ENCODE data around the gene POLR3GL. TPM values are rescaled to one million over a fixed set of nuclear protein-coding genes. Genes with fewer than 3 reads are reported as not detected.
A peak's percentile ranks its signal among the peaks of the same experiment; 100 is the strongest.

Gene POLR3GL
- total RNA-seq, 6 donors from 2014 or later: 18.7 to 25.7 (median 22.5) TPM

DNA sequence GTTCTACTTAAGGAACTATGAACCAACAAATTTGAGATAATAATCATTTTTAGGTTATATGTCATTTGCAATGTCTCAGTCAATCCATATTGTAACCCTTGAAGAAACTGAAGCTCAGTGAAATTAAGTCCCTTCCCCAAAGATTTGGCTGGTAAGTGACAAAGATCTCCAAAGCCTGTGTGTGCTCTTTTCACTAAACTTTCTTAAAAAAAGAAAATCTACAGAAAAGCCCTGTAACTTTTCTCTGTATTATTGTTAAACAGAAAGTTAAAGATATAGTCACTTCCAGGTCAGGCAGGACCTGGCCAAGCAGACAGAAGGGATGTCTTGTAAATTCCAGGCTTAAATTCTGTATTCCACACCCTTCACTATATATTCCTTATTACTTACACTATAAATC is 8.1 kb upstream of the POLR3GL start:
- peak overlapping the region; percentile 34 to 89 (median 82) for H3K4me3 ChIP-seq
- no peak for ATAC-seq (ENCODE audit: low FRiP score in 2 of 2)
- H3K27ac ChIP-seq: peak overlapping the region; percentile 89 to 99 (median 93)
- DNase-seq: no peak
- peaks cover 0 to 11% (median 0%) of the 10 kb centered on the region in 4 donors for H3K36me3 ChIP-seq
- H3K4me1 ChIP-seq: peaks cover 36 to 72% (median 43%) of the 10 kb centered on the region in 4 donors
- no peak for TF ChIP-seq EP300 (IDR thresholded peaks at IDR 0.05)
- TF ChIP-seq, protein P1, sequence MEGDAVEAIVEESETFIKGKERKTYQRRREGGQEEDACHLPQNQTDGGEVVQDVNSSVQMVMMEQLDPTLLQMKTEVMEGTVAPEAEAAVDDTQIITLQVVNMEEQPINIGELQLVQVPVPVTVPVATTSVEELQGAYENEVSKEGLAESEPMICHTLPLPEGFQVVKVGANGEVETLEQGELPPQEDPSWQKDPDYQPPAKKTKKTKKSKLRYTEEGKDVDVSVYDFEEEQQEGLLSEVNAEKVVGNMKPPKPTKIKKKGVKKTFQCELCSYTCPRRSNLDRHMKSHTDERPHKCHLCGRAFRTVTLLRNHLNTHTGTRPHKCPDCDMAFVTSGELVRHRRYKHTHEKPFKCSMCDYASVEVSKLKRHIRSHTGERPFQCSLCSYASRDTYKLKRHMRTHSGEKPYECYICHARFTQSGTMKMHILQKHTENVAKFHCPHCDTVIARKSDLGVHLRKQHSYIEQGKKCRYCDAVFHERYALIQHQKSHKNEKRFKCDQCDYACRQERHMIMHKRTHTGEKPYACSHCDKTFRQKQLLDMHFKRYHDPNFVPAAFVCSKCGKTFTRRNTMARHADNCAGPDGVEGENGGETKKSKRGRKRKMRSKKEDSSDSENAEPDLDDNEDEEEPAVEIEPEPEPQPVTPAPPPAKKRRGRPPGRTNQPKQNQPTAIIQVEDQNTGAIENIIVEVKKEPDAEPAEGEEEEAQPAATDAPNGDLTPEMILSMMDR (IDR thresholded peaks at IDR 0.05): no peak
- TF ChIP-seq POLR2A (IDR thresholded peaks at IDR 0.05): no peak
- TF ChIP-seq POLR2AphosphoS5 (IDR thresholded peaks at IDR 0.05): no peak
- no peaks in the 10 kb centered on the region for H3K27me3 ChIP-seq
- H3K9me3 ChIP-seq: no peaks in the 10 kb centered on the region

DNA sequence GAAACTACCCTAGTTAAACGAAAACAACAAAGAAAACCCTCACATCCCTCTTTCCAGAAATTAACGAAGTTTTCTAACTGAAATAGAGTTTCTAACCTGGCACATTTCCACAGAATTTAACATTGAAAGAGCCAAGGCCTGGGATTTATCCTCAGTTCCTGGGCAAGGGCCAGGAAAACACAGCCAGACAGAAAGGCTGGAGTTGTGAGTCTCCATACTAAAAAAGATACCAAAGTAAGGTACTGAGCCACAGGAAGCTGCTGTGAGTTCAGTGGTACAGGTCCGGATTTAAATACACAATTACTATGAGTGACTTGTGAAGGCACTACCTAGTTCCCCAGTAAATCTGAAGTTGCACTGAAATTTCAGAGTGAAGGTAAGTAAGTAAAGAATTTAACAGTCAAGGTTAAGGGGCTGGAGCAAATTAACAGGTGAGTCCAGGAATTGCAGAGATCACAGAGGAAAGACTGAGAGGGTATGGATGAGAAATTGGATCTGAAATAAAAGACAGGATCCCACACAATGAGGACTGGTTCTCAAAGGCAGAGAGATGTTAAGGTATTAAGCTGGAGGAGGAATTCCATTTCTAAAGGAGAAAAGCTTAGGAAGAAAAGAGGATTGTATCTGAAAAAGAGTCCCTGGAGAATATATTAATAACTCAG is 7.6 kb upstream of the POLR3GL start:
- no peak for ATAC-seq (ENCODE audit: low FRiP score in 2 of 2)
- Histone ChIP-seq H3K9me3 (no peaks in the 10 kb centered on the region), H3K27me3 (no peaks in the 10 kb centered on the region), H3K36me3 (peaks cover 0 to 6% (median 0%) of the 10 kb centered on the region in 4 donors), H3K27ac (peak overlapping the region; percentile 89 to 99 (median 93)), H3K4me3 (peak overlapping the region; percentile 34 to 89 (median 82)), H3K4me1 (peaks cover 42 to 78% (median 47%) of the 10 kb centered on the region in 4 donors)
- TF ChIP-seq POLR2AphosphoS5 (IDR thresholded peaks at IDR 0.05) (no peak), EP300 (IDR thresholded peaks at IDR 0.05) (no peak), POLR2A (IDR thresholded peaks at IDR 0.05) (peak in 1 of 4 donors; percentile 23)
- TF ChIP-seq, protein P1 (IDR thresholded peaks at IDR 0.05): no peak
- WGBS, 2 donors: 16 to 32% methylated on average over 3 of the region's 3 CpGs
- no peak for DNase-seq

DNA sequence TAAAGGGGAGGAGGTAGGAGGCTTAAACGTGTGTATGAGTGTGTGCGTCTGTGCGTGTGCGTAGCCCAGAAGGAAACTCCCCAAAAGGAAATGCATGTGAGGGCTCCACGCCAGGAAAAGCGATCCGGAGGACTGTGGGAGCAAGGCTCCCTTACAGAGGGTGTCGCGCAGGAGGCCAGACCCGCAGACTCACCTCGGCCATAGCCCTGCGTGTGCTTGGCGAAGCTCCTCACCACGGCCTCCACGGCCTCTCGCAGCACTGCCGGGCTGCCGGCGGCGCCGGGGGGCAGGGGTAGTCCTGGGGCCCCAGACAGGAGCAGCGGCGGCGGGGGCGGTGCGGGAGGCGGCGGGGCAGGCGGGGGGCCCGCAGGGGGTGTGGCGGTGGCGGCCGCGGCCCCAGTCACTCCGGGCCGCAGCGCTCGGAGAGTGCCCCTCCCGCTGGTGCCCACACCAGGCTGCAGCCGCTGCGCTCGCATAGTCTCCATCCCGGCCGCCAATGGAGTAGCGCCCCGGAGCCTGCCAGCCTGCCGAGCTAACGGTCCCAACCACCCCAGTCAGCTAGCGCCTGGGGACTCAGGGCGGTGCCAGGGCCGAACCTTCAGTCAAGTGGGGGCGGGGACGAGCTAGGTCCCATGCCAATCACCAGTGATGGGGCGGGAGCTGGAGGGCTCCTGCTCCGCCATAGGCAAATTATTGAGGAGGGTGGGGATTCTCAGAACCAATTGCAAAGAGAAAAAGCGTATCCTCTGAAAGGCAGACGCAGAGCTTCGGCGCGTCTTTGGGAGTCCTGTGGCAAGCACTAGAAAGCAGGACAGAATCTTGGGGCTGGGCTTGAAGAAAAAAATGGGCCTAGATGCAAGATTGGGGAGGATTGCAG is 6.8 kb upstream of the POLR3GL start, which contains the start of gene LIX1L:
TSS of gene LIX1L (minus strand) at position 575 of the 877 bp plus-strand sequence. CDS start at position 485, 90 bp downstream.
- peak within 1 kb of the TSS; percentile 34 to 89 (median 82) for H3K4me3 ChIP-seq
- no peaks in the 10 kb centered on the region for H3K9me3 ChIP-seq
- WGBS, 2 donors: 1 to 2% methylated on average over 12 to 17 of the region's 60 CpGs
- ATAC-seq (ENCODE audit: low FRiP score in 2 of 2) (peak; percentile 94 to 98), DNase-seq (peak; percentile 93 to 98)
- peaks cover 0 to 3% (median 0%) of the 10 kb centered on the region in 4 donors for H3K36me3 ChIP-seq
- H3K27me3 ChIP-seq: no peaks in the 10 kb centered on the region
- TF ChIP-seq POLR2A (IDR thresholded peaks at IDR 0.05) (peak in 3 of 4 donors; percentile 37 to 85 (median 42)), EP300 (IDR thresholded peaks at IDR 0.05) (no peak), POLR2AphosphoS5 (IDR thresholded peaks at IDR 0.05) (peak; percentile 62 to 92)
- TF ChIP-seq, protein P1 (IDR thresholded peaks at IDR 0.05): no peak
- H3K27ac ChIP-seq: peak within 1 kb of the TSS; percentile 89 to 99 (median 93)
- peaks cover 49 to 85% (median 53%) of the 10 kb centered on the region in 4 donors for H3K4me1 ChIP-seq

DNA sequence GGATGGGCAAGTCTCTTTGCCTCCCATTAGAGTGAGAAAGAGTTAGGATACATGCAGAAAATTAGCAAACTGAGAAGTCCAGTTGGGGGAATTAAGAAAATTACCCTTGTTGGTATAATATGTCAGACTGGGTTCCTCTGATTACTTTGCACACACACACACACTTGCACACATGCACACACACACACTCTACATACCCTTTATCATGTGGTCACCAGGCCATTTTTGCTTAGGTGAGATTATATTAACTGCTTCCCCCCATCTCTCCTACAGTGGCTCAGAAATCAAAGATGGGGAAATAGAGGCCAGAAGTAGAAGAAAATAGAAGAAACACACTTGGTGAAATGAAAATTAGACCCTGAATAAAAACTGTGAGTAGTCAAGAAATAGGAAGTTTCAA is 5.8 kb upstream of the POLR3GL start:
- no peak for TF ChIP-seq POLR2A (IDR thresholded peaks at IDR 0.05)
- TF ChIP-seq EP300 (IDR thresholded peaks at IDR 0.05): no peak
- peaks cover 60 to 95% (median 64%) of the 10 kb centered on the region in 4 donors for H3K4me1 ChIP-seq
- H3K36me3 ChIP-seq: peaks cover 0 to 3% (median 0%) of the 10 kb centered on the region in 4 donors
- H3K27me3 ChIP-seq: no peaks in the 10 kb centered on the region
- no peak for ATAC-seq (ENCODE audit: low FRiP score in 2 of 2)
- H3K9me3 ChIP-seq: no peaks in the 10 kb centered on the region
- H3K4me3 ChIP-seq: no peak overlapping the region
- DNase-seq: no peak
- H3K27ac ChIP-seq: peak overlapping the region in 2 of 4 donors; percentile 53 to 99

GRCh38 chr1:145959333-145959732 is 5.2 kb upstream of the POLR3GL start:
- peak overlapping the region in 2 of 4 donors; percentile 53 to 92 for H3K27ac ChIP-seq
- H3K4me1 ChIP-seq: peaks cover 63 to 94% (median 68%) of the 10 kb centered on the region in 4 donors
- peaks cover 0 to 3% (median 0%) of the 10 kb centered on the region in 4 donors for H3K36me3 ChIP-seq
- H3K4me3 ChIP-seq: no peak overlapping the region
- no peaks in the 10 kb centered on the region for H3K27me3 ChIP-seq
- ATAC-seq (ENCODE audit: low FRiP score in 2 of 2) (no peak), DNase-seq (no peak)
- no peak for TF ChIP-seq POLR2A (IDR thresholded peaks at IDR 0.05)
- no peak for TF ChIP-seq POLR2AphosphoS5 (IDR thresholded peaks at IDR 0.05)
- TF ChIP-seq EP300 (IDR thresholded peaks at IDR 0.05): no peak
- TF ChIP-seq, protein P1 (IDR thresholded peaks at IDR 0.05): no peak
- H3K9me3 ChIP-seq: no peaks in the 10 kb centered on the region

All from upper lobe of left lung (tissue), 6 donors.